GM12891 (cell line): ENCODE data around the gene CWF19L2.

Source experiments
- POLR2A ChIP-seq: IDR thresholded peaks from 2 replicates; pipeline ENCODE4 v1.6.1; 2011; ENCODE audit warnings: low read depth, low read length, control low read depth
- POLR2AphosphoS5 ChIP-seq: IDR thresholded peaks from 2 replicates; pipeline ENCODE4 v1.6.1; 2011; ENCODE audit warnings: low read depth, low read length, control low read depth
- TAF1 ChIP-seq: IDR thresholded peaks from 2 replicates; pipeline ENCODE4 v1.6.1; 2011; ENCODE audit warnings: low read depth, low read length, control low read depth

GRCh38 chr11:107468596-107468995 lies 11.0 kb upstream of the CWF19L2 start:
- TF ChIP-seq TAF1 (no peak), POLR2AphosphoS5 (no peak), POLR2A (no peak)
